HG03442 (cell line): ENCODE measurements around the gene PCLO.
"Not testable (repeated sequence)": the region's sequence is repeated elsewhere in the genome, so short reads cannot be mapped to it uniquely, and the experiment has no call there.

Experiments used
- ATAC-seq: cut with Tn5 transposase; IDR thresholded peaks from one replicate; pipeline ENCODE4 v1.9.1; 2021; ENCODE audit warnings: mild to moderate bottlenecking, moderate library complexity; ENCODE audit not compliant: unreplicated experiment

Gene PCLO

DNA sequence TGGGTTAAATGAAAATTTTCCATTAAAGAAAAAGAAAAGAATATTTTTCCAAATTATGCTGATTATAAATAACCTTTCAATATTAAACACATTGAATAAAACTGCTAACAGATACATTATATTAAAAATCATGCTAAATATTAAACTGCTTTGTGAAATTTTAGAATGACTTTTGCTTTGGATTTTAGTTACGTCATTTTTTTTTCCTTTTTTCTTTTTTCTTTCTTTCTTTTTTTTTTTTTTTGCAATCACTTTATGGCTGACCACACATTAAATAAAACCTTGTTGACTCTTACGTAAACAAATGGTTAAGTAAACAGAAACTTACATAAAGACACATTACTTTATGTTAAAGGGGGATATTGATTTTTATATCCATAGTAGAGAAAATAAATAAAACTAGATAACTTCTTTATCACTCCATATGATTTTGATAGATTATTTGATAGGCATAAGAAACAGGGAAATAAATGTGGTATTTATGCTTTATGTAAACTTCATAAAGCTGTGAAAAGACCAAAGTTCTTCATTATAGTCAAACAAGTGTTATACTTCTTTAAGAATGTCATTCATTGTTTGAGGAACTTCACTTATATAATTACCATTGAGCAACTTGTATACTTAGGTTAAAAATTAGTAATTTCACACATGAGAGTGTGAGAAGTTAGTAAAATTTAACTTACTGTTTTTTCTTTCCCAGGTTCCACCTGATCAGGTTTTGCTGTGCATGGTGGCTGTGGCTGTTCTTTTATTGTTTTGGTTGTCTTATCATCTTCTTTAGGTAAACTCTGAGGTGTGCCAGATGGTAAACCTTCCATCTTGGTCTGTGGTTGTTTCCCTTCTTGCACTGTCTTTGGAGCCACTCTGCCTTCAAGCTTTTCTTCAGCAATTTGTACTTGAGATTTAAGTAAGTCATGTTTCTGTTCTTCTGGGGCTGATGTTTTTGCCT lies 197.3 kb downstream of the PCLO start:
- ATAC-seq = no peak

DNA sequence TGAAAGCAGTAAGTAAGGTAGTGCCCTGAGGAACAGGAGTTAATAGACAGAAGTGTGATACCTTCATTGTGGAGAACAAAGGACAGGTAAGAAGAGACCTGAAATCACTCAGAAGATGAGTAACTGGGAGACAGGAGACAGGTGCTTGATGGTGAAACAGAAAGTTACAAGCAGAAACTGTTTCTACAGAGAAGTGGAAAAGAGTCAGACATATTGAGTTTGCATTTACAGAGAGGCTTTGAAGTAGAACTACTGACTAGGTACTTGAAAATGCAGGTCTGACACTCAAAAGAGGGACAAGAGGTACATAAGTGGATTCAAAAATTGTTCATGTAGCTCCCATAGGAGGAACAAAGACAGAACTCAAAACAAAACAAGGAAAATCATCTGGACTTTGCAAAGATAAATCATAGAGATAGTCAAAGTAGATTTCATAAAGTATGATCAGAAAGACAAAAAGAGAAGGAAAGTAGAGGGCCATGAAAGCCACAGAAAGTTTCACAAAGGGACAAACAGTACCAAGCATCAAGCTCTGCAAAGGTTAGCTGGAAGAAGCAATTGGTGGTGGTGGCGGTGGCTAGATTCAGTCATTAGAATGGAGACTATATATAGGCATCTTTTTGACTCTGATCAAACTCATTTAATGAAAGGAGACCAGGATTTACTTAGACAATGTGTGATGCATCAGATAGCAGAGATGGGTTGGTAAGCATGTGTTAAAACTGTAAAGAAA lies 198.4 kb downstream of the PCLO start:
- no peak for ATAC-seq

DNA sequence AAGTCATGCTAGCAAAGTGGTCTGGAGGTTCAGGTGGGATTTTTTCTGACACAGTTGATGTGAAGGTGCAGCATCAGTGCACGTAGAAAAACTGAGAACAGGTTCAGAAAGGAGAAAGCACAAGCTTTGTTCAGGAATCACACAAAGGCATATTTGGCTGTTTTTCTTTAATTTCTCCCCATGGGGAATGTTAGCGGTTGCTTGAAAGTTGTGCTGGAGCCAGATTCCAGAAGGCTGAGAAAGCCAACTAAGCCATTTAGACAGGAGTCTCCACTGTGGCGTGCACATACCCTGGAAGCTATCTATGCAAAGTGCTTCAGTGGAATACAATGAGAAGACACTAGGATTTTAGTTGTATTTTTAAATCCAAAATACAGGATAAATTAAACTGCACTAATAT lies 201.4 kb downstream of the PCLO start:
- no peak for ATAC-seq

DNA sequence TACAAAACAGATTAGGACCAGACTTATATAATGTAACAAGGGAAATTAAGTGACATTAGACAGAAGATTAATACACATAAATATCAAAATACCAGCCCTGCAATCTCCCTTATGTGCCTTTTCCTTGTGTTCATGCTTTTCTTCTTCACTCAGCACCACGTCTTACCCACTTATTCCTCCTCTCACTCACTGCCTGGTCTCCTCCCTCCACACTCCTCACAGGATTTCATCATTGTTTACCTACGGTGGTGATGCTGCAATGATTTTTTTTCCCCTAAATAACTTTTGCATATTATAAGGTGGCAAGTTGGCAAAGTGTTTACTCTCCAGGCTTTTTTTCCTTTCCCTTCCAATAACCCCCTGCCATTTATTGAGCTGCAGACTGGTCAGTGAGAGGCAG lies 203.2 kb downstream of the PCLO start:
- no peak for ATAC-seq

DNA sequence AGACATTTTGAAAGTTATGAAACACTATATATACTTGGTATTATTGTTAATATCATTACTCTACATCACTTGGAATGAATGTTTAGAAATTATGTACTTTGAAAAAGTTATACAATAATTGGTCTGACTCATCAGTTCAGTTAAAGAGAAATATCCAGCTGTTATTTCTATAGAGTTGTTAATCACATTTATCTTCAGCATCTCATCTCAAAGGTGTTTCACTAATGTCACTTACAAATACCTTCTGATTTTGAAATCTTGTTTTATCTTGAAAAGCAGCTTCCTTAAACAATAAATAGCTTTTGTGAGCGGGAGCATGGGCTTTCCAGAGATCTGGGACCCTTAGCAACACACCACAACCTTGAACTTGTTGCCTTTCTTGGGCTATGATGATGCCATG lies 205.2 kb downstream of the PCLO start:
- ATAC-seq = no peak

GRCh38 chr7:82953324-82954027 lies 209.2 kb downstream of the PCLO start:
- no peak for ATAC-seq

GRCh38 chr7:82950436-82950835 lies 212.2 kb downstream of the PCLO start:
- ATAC-seq = no peak

DNA sequence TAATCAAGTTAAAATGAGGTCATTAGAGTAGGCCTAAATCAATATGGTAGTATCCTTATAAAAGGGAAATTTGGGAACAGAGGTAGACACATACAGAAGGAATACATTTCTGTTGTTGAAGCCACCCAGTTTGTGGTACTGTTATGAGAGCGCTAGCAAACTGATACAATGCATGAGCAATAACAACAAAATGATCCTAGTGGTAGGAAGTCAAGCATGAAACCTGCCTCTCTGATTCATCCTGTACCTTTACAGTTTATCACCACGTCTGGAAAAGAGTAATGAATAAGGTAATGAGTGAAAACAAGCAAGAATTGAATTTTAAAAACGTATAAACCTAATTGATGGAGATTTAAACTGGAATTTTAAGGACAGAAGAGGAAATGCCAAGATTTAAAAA lies 217.2 kb downstream of the PCLO start:
- no peak for ATAC-seq

GRCh38 chr7:82945056-82945455 lies 217.6 kb downstream of the PCLO start:
- ATAC-seq = no peak

GRCh38 chr7:82932516-82932915 lies 230.2 kb downstream of the PCLO start:
- no peak for ATAC-seq

- ATAC-seq = no peak
Observed at GRCh38 chr7:82926477-82926876, 236.2 kb downstream of the PCLO start.

DNA sequence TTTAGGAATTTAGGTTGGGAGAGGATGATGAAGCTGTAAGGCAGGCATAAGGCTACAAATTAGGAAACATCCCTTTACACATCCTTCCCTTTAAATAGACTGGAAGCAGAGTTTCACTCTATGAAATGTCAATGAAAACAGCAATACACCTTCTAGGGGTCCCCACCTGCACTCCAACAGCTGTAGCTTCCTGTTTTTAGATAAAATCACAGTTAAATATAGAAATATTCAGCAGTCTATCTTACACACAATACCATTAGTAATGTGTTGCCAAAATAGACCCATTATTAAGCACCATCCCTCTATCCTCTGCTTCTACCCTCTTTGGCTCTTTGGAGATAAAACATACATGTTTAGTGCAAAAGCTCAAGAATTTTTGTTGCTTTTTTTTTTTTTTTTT lies 237.4 kb downstream of the PCLO start:
- ATAC-seq = no peak

GRCh38 chr7:82906502-82906901 lies 256.2 kb downstream of the PCLO start:
- no peak for ATAC-seq

DNA sequence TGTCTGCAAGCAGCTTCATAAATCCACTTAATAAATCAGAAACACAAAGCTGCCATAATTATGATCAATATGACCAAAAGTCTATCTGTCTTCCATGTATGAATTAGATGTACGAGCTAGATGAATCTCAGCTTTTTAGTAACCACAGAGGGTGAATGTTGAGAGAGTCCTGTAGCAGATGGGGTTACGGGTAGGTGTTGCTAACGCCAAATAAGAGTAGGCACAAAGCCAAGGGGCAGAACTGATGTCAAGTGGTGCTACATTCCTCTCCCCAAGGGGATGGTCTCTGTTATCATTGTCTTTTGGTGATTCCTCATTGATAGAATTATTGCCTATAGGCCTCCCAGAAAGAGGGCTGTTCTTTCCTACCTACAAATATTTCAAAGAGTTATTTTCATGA lies 257.8 kb downstream of the PCLO start:
- ATAC-seq = no peak

- ATAC-seq = not testable (repeated sequence)
Observed at GRCh38 chr7:82901098-82901497, 261.6 kb downstream of the PCLO start.

- ATAC-seq = no peak
Observed at GRCh38 chr7:82897500-82897899, 265.2 kb downstream of the PCLO start.

- ATAC-seq = not testable (repeated sequence)
Observed at GRCh38 chr7:82894341-82894740, 268.3 kb downstream of the PCLO start.

DNA sequence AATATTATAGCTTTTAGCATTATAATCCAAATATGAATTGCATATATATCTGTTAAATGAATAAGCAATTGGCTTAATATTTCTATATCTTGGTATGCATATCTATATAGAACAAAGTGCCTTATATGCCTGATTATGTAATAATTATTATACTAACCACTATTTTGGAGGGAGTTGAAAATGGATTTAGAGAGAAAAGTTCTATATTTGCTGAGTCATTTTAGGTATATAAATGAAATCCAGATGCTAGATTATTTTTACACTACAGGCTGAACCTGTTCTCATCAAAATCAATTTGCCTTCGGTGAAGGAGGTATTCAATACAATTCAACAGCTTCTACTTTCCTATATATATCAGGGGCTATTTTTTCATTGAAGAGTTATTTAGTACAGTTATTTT lies 276.4 kb downstream of the PCLO start:
- ATAC-seq = no peak

DNA sequence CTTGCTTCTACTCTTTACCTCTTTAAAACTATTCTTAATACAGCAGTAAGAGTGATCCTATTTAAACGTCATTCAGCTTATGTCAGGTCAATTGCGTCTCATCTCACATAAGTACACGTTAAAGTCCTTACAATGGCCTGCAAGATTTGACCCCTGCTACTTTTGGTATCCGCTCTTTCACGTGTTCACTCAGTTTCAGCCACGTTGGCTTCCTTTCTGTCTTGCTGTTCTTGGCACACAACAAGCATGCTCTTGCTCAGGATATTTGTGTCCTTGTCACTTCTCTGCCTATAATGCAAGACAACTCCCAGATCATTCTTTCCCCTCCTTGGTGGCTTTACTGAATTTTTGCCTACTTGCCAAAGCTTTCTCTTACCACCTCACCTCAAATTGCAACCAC lies 296.8 kb downstream of the PCLO start:
- ATAC-seq = no peak

DNA sequence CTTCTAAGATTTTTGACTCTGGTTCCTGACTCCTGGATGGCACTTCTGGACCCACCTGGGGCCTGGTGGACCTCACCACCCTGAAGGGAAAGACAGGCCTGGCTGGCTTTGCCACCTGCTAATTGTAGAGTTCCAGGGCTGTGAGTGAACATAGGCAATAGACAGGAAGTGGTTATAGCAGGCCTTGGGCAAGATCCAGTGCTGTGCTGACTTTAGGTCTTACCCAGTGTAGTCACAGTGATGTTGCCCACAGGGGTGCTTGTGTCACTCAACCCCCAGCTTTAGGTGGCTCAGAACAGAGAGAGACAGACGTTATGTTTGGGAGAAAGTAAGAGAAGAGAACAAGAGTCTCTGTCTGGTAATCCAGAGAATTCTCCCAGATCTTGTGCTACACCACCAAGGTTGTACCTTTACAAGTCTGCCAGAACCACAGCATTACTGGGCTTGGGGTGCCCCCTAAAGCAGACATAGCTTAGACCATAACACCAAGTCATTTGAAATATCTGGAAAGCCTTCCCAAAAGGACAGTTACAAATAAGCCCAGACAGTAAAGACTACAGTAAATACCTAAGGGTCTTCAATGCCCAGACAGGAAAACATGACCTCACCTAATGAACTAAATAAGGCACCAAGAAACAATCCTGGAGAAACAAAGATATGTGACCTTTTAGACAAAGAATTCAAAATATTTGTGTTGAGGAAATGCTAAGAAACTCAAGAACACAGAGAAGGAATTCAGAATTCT lies 303.4 kb downstream of the PCLO start:
- no peak for ATAC-seq

DNA sequence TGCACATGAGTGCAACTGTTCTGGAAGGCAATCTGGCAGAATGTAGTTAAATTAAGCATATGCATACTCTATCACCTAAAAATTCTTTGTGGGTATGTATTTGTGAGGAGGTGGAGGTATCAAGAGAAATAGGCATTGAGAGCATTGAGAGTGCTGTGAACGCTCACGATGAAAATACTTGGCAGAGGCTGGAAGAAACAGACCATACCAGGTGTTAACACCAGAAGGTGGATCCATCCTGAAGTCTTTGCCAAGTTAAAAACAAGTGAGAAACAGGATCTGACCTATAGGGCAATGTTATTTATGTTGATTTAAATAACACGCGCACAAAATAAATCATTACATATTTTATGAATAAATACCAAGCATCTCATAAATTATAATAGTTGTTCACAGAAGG lies 311.6 kb downstream of the PCLO start:
- ATAC-seq = no peak
